Activated gamma-delta T cell treated with anti-CD3 and anti-CD28 coated beads, Interleukin-2, amount 50 U/mL, for 16 hours (primary cell): ENCODE measurements around the gene PLCD1.
"Not testable (repeated sequence)": the region's sequence is repeated elsewhere in the genome, so short reads cannot be mapped to it uniquely, and the experiment has no call there.

Source experiments
- DNase-seq: peaks from one replicate; pipeline ENCODE4 v3.0.0-alpha.2; 2020; ENCODE audit warnings: low read depth

The PLCD1 gene

DNA sequence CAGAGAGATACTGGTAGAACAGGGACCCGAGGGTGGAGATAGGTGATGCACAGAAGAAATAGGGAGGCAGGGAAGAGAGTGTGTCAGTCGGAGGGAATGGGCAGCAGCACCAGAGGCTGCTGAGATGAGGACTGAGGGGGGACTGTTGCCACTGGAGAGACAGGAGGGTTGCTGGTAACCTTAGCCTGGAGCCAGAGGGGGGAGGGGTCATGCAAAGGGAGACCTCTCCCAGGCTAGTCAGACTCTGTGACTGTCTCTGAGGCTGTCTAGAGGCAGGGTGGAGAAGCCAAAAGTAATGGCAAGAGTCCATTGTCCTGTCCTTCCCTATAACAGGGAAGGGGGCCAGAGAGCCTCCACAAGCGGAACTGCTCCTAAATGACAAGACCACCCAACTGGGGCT, 7.5 kb upstream of the PLCD1 start:
- DNase-seq = no peak

DNA sequence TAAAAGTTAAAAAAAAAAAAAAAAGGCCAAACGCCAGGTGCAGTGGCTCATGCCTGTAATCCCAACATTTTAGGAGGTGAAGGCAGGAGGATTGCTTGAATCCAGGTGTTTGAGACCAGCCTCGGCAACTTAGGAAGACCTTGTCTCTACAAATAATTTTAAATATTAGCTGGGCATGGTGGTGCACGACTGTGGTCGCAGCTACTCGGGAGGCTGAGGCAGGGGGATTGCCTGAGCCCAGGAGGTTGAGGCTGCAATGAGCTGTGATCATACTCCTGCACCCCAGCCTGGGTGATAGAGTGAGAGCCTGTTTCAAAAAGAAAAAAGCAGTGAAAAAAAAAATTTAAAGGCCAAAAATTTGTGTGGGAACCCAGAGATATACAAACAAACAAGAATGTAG, 6.8 kb upstream of the PLCD1 start:
- no peak for DNase-seq

DNA sequence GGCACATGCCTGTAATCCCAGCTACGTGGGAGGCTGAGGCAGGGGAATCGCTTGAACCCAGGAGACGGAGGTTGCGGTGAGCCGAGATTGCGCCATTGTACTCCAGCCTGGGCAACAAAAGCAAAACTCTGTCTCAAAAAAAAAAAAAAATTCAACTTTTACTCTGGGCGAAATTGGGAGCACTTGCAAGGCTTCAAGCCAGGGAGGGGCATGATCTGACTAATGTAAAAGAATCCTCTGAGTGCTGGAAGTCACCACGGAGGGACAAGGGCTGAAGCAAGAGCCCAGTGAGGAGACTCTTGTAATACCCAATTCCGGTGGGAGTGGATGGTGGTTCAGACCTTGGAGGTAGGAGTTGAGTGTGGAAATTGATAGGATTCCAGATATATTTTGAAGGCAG, 4.9 kb upstream of the PLCD1 start:
- DNase-seq = not testable (repeated sequence)

DNA sequence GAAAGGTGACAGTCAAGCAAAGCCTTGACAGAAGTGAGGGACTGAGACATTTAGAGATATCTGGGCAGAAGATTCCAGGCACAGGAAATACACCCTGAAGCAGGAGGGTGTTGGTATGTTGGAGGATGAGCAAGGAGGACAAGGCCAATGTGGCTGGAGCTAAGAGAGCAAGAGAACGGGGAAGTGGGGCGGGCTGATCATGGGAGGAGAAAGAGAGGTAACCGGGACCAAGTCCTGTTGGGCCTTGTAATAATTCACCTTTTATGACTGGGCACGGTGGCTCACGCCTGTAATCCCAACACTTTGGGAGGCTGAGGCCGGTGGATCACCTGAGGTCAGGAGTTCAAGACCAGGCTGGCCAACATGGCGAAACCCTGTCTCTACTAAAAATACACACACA, 4.1 kb upstream of the PLCD1 start:
- not testable (repeated sequence) for DNase-seq

DNA sequence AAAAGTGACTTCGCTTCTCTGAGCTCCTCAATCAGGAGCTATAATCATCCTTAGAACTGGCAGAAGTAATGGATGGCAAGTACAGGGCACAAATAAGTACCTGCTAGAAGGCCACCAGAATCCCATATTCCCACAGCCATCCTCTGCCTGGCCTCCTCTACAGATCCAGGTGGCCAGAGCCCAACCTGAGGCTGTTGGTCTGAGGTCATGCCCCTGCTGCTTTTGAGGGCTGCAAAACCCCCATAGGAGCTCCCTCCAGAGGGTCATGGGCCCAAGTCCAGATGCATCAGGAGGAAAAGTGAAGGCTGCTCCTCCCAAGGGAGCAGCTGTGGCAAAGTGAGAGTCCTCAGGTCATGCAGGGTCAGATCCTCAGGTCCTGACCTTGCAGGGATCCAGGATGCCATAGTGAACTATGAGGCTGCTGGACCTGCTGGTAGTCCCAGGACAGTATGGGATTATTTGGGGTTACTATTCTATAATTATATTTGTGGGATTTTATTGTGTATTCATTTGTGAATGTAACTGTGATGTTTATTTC, 3.0 kb upstream of the PLCD1 start:
- DNase-seq = no peak

DNA sequence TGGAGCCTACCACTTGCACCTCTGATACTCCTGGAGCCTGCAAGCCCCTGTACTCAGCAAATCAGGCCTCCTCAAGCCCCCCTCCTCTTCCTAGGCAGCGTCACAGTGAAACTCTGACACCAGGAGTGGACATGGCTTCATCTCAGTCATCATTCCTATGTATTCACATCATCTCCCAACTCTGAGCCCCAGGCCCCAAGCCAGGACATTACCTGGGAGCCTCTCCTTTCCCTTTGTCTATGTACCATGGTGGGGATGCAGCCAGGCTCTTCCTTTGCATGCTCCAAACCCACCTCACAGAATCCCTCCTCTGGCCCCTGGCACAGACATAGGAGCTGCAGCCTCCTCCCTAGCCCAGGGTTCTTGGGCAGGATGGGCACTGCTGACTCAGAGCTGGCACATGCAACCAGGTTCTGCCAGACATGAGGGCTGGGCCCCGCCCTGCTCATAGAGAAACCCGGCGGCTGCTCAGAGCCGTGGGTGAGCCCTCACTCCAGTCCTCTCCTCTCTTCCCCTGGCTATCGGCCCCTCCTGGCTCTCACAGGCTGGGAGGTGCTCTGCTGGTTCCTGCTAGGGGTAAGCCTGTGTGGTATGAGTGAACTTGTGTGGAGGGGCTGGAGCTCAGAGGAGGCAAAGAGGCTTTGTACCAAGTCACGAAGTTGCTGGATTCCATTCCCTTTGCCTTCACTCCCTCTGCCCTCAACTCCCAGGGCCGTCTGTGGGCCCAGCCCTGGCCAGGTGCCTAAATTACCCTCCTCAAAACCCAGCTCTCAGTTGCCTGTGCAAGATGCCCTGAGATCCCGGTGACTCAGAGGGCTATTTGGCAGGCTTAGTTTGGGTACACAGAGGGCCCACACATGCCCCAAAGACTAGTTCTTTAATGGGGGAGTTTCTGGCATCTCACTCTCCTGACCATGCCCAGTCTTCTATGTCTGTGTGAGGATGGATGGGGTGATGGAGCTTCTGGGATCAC, 1.9 kb upstream of the PLCD1 start:
- no peak for DNase-seq

DNA sequence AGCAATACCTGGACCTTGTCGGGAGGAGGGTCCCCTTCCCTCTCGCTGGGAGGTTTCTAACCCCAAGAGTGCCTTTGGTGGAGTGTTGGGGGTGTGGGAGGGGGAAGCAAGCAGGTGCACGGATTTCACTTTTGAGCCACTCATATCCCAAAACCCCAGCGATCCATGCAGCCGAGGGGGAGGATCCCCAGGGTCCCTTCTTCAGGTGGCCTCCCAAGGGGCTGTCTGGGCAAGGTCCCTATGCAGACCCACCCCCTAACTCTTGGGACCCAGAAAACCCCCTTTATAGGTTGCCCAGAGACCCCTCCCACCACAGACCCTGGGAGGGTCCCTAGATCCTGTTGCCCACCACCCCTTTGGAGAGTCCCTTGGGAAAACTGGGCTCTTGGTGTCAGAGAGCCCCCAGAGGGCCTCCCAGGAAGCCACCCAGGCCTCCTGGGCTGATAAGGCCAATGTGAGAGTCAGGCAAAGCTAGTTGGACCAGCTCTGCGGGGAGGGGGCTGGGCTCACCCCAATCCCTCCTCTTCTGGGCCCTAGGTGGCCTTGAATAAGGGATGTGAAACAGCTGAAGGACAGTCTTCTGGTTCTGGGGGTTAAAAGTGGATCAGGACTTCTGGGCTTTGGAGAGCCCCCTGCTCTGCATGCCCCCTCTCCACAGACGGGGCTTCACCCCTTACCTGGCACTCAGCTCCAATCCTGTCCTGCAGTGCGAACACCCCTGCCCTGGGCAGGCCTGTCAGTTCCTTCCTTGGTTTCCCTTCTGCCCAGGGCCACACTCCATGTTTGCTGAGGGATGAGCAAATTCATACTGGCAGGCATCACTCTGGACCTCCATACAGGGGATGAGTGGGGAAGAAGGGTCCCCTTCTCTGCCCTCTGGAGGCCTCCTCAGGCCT, 932 bp upstream of the PLCD1 start:
- DNase-seq = no peak

DNA sequence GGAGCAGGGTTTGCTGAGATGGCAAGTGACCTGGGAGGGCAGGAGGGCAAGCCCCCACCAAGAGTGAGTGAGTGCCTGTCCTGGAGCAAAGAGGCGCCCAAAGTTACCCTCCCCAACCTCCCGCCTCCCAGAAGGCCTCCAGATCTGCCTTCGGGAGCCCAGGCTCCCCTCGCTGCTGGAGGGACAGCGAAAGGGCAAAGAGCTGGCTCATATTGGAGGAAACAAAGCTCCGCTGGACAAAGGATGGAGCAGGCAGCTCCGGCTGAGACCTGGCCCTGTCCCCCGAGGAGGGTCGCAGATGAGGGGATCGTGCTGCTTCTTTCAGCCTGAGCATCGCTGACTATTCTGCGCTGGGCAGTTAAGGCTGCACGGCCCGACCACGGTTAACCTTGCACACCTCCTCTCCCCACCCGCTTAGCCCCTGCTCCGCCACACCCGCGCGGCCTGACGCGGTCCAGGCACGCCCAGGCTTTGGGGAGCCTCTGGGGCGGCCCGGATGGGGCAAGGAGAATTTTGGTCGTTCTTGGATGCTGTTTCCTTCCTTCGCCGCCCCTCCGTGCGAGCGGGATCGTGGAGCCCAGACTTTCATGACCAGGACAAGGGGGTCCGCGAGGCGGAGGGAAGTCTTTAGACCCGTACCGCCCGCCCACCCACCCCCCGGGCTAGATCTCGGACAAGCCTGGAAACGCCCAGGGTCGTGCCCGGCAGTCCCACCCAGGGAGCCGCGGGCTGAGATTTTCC, 651 bp downstream of the PLCD1 start:
- DNase-seq = no peak

DNA sequence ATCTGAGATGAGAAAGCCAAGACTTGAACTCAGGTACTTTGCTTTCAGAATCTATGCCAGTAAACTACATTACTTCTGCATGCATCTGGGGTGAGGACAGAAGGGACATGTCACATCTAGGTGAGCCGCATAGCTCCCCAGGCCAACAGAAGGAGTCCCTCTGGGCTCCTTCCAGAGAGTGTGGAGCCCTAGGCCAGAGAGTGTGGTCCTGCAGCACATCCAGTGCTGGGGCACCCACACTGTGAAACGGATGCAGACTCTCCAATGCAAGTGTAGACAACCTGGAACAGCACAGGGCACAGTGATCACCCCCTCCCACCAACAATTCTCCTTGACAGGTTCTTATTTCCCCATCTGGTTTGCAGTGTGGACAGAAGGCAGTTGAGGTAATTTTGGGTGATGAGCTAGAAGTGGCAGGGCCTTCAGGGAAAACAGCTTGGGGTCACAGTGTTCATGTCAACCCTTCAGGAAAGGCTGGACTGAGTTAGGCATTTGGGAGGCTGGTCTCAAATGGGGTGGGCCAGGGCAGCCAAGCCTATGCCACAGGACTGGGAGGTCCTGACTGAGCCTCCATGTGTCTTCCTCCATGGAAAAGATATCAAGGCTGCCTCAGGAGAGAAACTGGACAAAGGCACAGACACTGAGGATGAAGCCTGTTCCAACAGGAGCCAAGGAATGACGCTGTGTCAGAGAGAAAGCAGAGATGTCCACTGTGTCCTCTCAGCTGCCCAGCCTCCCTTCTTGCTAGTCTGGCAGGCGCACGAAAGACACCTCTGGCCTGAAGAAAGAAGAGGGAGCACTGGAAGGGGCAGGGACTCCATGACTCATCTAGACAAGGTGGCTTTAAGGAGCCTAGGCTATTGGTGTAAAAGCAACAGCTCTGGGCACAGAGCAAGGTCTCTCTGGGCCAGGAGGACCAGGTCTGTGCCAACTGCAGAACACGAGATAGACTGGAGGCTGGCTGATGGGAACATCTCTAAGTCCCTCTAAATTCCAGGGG, 1.7 kb downstream of the PLCD1 start:
- DNase-seq = no peak

DNA sequence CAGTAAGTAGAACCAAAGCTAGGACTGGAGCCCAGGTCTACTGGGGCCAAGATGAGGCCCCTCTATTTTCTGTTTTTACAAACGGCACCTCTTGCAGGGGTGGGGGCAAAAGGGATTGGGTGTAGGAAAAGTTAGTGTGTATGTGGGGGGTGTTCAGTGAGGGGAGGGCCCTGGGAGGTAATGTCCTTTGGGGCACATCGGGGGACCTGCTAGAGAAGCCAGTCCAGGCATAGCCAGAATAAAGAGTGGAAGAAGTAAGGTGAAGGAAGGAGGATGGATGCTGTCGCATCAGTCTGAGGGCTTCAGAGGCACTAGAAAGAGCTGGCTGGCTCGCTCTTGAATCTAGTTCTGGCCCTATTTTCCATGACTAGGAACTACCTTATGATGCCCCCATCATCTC, 2.6 kb downstream of the PLCD1 start:
- DNase-seq = no peak

DNA sequence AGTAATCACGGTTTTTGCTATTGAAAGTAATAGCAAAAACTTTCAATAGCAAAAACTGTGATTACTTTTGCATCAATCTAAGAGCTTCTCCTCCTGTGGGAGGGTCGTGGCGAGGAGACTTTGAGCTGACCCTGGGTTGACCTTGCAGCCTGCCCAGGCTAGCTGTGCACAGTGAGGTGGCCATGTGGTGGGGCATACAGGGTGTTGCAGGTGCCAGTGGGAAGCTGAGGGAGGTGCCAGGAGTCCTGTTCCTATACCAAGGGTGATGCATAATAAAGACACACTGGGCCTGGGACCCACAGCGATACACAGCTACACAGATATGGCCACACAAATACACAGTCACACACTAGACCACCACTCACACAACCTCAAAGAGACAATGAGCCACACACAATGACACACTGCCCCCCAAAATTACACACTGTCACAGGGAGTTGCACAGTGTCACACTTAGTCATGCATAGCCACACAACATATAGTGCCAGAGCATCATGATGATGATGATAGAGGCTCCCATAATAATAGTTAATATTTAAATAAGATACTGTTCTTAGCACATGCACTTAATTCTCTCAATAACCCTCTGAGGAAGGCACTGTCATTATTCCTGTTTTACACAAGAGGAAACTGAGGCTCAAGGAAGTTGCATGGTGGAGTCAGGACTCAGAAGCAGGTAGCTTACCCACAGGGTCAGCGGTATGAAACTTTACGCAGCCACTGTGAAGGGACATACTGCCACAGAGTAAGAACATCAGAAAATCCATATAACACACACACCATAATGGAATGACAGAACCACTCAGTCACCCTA, 6.3 kb downstream of the PLCD1 start:
- no peak for DNase-seq

DNA sequence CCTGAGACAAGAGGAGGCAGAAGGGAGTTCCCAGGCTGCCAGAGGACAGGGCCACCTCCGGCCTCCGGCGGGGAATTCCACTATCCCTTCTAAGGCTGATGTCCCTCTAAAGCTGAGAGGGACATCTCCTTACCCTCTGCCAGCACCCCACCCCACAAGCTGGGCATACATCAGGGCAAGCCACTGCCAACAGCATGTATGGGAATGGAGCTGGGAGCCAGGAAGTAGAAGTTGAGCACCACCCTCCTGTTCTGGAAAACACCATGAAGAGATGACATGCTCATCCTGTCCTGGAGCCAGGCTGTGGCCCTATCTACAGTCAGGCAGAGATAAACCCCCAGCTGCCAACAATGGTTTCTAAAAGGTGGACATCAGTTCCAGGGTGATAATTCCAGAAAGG, 7.1 kb downstream of the PLCD1 start:
- DNase-seq = no peak

DNA sequence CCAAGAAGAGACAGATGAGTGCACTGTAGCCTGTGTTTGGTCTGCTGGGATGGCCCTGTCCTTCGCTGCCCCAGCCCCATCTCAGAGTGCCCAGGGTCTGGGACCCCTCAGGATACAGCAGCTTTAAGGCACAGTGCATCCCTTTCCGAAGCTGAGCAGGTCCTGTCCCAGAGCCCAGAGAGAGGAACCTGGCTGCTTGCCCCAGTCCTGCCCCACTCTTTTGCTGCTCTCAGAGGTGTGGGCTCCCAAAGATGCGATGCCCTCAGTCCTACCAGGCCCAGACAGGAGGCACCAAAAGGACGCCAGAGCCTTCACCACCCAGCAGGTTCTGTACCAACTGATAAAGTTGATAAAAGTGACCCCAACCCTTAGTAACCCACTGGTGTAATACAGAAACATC, 8.2 kb downstream of the PLCD1 start:
- no peak for DNase-seq

DNA sequence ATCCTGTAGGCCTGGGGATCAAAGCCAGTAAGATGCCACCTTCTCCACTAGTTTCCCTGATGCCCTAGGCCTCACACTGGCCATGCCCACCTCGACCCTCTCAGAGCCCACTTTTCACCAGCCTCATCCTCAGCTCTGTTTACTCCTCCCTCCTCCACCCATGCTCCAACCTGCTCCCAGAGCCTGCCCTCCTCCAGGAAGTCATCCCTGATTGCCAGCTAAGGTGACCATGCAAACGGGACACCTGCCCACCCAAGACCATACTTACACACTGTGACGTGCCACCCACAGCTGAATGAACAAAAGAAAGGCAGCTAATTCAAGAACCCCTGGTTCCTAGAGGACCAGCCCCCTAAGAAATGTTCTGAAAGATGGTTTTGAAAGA, 9.1 kb downstream of the PLCD1 start:
- DNase-seq = no peak

DNA sequence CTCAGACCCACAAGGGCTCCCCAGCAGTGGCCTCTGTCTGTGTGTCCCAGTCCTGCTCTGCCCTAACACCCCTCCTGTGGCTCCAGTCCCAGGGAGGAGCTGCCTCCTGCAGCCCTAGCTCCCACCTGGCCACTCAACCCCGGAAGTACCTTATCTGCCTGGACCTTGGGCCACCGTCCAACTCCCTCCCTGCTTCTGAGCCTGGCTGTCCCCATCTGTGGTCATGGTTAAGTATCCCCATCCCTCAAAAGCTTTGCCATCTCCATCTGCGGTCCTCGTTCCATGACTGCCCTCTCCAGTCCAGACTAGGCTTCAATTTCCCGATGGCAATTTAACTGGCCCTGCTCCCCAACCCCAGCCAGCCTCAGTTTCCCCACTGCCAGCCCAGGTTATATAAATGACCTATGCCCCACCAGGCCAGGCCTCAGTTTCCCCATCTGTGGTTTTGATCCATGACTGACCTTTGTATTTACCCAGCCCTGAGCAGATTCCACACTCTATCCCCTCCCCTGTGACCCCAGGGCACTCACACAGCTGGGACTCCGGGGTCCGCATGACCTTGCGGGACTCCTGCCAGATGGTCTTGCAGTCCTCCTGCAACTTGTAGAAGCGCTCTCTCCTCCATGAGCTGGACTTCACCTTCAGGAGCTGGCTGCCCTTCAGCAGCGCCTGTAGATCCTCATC, 9.6 kb downstream of the PLCD1 start:
- no peak for DNase-seq

DNA sequence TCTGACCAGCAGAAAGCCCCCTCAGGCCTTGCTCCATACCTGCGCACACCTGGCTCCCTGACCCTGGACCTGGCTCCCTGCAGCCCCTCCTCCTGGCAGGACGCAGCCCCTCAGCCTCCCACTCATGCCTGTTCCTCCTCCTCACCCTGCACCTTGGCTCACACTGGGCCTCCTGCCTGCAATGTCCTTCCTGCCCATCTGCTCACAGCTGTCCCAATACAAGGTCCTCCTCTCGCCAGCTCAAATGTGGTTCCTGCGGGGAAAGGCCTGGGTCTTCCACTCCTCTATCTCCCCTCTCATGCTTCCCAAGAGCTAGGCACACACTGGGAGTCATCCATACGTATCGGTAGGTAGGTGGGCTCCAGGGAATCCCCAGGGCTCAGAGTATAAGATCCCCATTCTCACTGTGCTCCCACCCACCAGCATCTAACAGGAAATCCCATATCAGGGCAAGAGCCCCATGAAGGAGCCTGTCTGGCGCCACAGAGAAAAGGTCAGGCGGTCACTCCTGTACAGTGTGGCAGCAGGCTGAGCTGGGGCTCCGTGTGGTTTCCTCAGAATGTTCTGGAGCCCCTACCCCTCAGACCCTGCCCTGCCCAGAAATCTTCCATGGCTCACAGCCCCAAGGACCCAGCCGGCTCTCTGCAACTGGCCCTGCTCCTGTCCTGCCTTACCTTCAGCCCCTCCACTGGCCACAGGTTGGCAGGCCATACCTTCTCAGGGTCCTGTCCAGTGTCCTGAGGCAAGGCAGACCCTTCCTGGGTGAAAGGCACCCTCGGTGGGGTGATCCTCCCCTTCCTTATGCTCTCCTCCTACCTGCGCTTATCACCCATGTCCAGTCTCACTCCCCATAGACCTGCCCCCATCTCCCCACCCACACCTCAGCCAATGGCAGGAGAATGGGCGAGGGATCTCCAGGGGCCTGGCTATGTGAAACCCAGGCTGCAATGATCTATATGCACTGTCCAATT, 10.9 kb downstream of the PLCD1 start:
- DNase-seq = no peak

DNA sequence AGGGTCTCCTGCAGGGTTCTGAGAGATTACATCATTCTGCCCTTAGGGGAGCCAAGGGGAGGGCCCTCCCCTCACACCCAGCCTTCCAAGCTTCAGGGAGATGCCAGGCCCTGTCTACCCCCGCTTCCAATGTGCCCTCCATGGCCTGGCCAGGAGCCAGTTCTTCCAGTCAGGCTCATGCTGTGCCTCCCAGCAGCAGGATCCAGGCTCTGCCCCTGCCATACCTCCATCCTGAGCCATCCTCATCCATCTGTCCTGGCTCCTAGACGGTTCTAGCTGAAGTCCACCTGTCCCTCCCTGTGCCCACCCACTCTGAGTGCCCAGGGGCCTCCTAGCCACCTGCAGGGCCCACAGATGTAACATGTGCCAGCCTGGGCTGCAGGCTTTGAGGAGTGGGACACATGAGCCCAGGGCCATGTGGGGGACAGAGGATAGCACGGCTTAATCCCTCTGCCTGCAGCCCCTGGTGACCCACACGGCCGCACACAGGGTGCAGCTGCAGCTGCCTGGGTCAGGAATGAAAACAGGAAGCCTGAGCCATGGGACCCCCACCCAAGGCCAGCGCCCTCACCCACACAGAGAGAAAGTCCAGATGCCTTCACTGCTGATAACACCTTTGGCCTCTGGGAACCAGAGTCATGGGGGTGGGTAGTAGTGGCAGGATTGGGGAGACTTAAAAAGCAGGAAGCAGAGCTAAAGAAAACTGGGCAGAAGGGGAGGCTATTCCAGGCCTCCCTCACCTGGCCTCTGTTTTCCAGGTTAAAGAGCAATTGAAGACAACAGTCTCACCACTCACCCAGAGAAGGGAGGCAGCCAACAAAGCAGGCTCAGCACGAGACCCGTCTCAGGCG, 11.8 kb downstream of the PLCD1 start:
- DNase-seq = no peak
